Esophagus muscularis mucosa (tissue), 4 donors: Measurements from ENCODE around the gene XRCC3. TPM values are rescaled to one million over a fixed set of nuclear protein-coding genes. Genes with fewer than 3 reads are reported as not detected.

Source experiments
- DNase-seq: peaks from one replicate; pipeline ENCODE4 v3.0.0-alpha.2; 2017; ENCODE audit errors: extremely low spot score
- H3K27ac ChIP-seq, 4 donors: fragments of 200-600 bp; sonication (generic); replicated peaks in 1 of 4; 1 replicate in 3 of 4; 2 replicates in 1 of 4; pipeline ENCODE4 v1.5.1; 2016 to 2019; ENCODE audit warnings: mild to moderate bottlenecking in 1 of 4
- H3K27me3 ChIP-seq, 4 donors: fragments of 200-600 bp; sonication (generic); one replicate each; pipeline versions ENCODE4 v1.5.1 to v1.6.0; 2016 to 2019
- H3K36me3 ChIP-seq, 4 donors: fragments of 200-600 bp; sonication (generic); one replicate each; pipeline ENCODE4 v1.5.1; 2016 to 2019
- H3K4me1 ChIP-seq, 4 donors: fragments of 200-600 bp; sonication (generic); one replicate each; pipeline ENCODE4 v1.5.1; 2016 to 2019
- H3K4me3 ChIP-seq, 4 donors: fragments of 200-600 bp; sonication (generic); 1 replicate in 2 of 4; 2 replicates in 2 of 4; pipeline ENCODE4 v1.5.1; 2016 to 2019; ENCODE audit warnings: mild to moderate bottlenecking in 4 of 4, moderate library complexity in 1 of 4
- H3K9me3 ChIP-seq, 4 donors: fragments of 200-600 bp; sonication (generic); 1 replicate in 3 of 4; 2 replicates in 1 of 4; pipeline ENCODE4 v1.5.1; 2016 to 2019
- EP300 ChIP-seq: sonication (generic); formaldehyde crosslinking; IDR thresholded peaks from one replicate; pipeline ENCODE4 v1.6.1; 2017; ENCODE audit warnings: antibody characterized with exemption
- POLR2A ChIP-seq: fragments of 450-650 bp; IDR thresholded peaks from one replicate; pipeline ENCODE4 v1.6.1; 2017; ENCODE audit warnings: antibody characterized with exemption, moderate library complexity, mild to moderate bottlenecking, low read depth
- POLR2AphosphoS5 ChIP-seq, 2 donors: sonication (generic); formaldehyde crosslinking; IDR thresholded peaks; one replicate each; pipeline ENCODE4 v1.6.1; 2017; ENCODE audit warnings: antibody characterized with exemption in 2 of 2
- WGBS: methylation state at CpG from one replicate; pipeline ENCODE4 v1.1.5; 2018; 5-methylcytosine and 5-hydroxymethylcytosine counted together
- intact Hi-C: fragments of 100-400 bp; cut with DNase I; formaldehyde crosslinking; loops from one replicate; pipeline ENCODE4 v1.15.1; 2023
- total RNA-seq, 4 donors: library from RNA; depleted of rRNA; stranded (reverse); fragments of >200 nt; gene quantifications; one replicate each; pipeline versions ENCODE4 v1.1.0 to v1.2.1, GENCODE V29; 2016
- TF ChIP-seq, protein P1 (sequence below), 3 experiments: fragments of 200-600 bp in 2 of 3; fragments of 450-650 bp in 1 of 3; sonication (generic) in 2 of 3; IDR thresholded peaks; one replicate each; pipeline ENCODE4 v1.5.1; 2017 to 2019; ENCODE audit warnings: antibody characterized with exemption in 3 of 3, mild to moderate bottlenecking in 2 of 3, moderate library complexity in 1 of 3

The XRCC3 gene
- total RNA-seq, 4 donors from 2014 or later, result 1.6 to 5.4 (median 2.1) TPM

DNA sequence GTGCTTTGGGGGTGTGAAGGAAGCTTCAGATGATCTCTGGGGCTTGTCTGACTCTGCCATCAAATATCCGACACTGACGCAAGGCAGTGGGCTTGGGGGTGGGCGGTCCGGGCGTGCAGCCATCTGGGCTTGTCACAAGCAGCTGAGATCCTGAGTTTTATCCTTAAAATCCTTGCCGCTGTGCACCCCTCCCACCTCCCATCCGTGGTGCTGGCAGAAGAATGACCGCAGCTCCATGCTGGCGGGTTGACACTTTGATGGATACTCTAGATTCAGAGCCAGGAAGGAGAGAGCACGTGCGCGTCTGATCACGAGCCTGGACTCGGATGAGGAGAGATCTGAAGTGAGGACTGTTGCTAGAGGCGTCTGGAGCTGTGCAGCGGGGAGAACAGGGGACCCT, 3.3 kb upstream of the XRCC3 start:
- Histone ChIP-seq H3K4me3 (peak overlapping the region; percentile 18 to 95 (median 29)), H3K36me3 (peaks cover 0 to 2% (median 0%) of the 10 kb centered on the region in 4 donors), H3K9me3 (no peaks in the 10 kb centered on the region), H3K27ac (peak overlapping the region; percentile 61 to 90 (median 74)), H3K27me3 (no peaks in the 10 kb centered on the region), H3K4me1 (peaks cover 52 to 90% (median 88%) of the 10 kb centered on the region in 4 donors)
- 27% methylated on average over 15 of the region's 16 CpGs for WGBS
- no peak for DNase-seq
- TF ChIP-seq POLR2AphosphoS5 (IDR thresholded peaks at IDR 0.05) (peak; percentile 59 to 86), POLR2A (no peak)
- intact Hi-C loops, result no loop called here

- no peaks in the 10 kb centered on the region for H3K9me3 ChIP-seq
- peak overlapping the region; percentile 89 to 98 (median 93) for H3K27ac ChIP-seq
- WGBS, result 81% methylated on average over 17 of the region's 17 CpGs
- H3K36me3 ChIP-seq, result peaks cover 0 to 2% (median 0%) of the 10 kb centered on the region in 4 donors
- H3K4me1 ChIP-seq, result peaks cover 52 to 90% (median 87%) of the 10 kb centered on the region in 4 donors
- no peak for DNase-seq
- intact Hi-C loops, result no loop called here
- no peaks in the 10 kb centered on the region for H3K27me3 ChIP-seq
- TF ChIP-seq, protein P1, sequence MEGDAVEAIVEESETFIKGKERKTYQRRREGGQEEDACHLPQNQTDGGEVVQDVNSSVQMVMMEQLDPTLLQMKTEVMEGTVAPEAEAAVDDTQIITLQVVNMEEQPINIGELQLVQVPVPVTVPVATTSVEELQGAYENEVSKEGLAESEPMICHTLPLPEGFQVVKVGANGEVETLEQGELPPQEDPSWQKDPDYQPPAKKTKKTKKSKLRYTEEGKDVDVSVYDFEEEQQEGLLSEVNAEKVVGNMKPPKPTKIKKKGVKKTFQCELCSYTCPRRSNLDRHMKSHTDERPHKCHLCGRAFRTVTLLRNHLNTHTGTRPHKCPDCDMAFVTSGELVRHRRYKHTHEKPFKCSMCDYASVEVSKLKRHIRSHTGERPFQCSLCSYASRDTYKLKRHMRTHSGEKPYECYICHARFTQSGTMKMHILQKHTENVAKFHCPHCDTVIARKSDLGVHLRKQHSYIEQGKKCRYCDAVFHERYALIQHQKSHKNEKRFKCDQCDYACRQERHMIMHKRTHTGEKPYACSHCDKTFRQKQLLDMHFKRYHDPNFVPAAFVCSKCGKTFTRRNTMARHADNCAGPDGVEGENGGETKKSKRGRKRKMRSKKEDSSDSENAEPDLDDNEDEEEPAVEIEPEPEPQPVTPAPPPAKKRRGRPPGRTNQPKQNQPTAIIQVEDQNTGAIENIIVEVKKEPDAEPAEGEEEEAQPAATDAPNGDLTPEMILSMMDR (IDR thresholded peaks at IDR 0.05), result no peak
- TF ChIP-seq EP300 (no peak), POLR2AphosphoS5 (IDR thresholded peaks at IDR 0.05) (no peak), POLR2A (no peak)
- peak overlapping the region; percentile 85 to 99 (median 95) for H3K4me3 ChIP-seq
Observed at GRCh38 chr14:103716899-103717411, 1.7 kb upstream of the XRCC3 start.

- WGBS, result 5% methylated on average over 23 of the region's 72 CpGs
- no peak for TF ChIP-seq EP300
- peak in 1 of 2 donors; percentile 9 for TF ChIP-seq POLR2AphosphoS5 (IDR thresholded peaks at IDR 0.05)
- H3K36me3 ChIP-seq, result peaks cover 0 to 2% (median 0%) of the 10 kb centered on the region in 4 donors
- peaks cover 59 to 90% (median 87%) of the 10 kb centered on the region in 4 donors for H3K4me1 ChIP-seq
- peak overlapping the region; percentile 85 to 99 (median 95) for H3K4me3 ChIP-seq
- intact Hi-C loops, result no loop called here
- no peaks in the 10 kb centered on the region for H3K9me3 ChIP-seq
- peak overlapping the region; percentile 89 to 98 (median 93) for H3K27ac ChIP-seq
- no peak for DNase-seq
- no peaks in the 10 kb centered on the region for H3K27me3 ChIP-seq
Observed at GRCh38 chr14:103716091-103716801, 995 bp upstream of the XRCC3 start.

DNA sequence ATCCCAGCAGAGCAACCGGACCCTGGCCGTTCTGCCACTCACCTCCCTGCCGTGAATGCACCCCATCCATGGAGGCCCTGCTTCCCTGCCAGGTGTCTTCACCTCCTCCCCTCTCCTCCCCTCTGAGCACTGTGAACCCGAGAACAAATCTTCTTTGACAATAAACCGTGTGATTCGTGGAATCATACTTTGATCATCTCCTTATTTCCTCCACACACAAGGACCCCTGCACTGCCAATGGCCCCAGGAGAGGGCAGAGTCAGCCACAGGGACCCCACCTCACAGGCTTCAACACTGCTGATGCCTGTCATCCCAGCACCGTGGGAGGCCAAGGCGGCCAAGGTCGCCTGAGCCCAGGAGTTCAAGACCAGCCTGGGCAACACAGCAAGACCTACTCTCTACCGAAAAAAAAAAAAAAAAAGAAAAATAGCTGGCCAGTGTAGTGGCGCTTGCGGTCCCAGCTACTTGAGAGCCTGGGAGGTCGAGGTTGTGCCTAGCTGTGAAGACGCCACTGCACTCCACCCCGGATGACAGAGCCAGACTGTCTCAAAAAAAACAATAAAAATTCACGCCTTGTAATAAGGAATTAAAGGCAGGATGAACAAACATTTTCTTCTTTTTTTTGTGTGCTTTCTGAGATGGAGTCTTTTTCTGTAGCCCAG, 1.1 kb downstream of the XRCC3 start:
- Histone ChIP-seq H3K4me3 (peak overlapping the region; percentile 85 to 99 (median 95)), H3K4me1 (peaks cover 64 to 79% (median 74%) of the 10 kb centered on the region in 4 donors), H3K9me3 (no peaks in the 10 kb centered on the region), H3K27me3 (no peaks in the 10 kb centered on the region), H3K27ac (no peak overlapping the region), H3K36me3 (peaks cover 0 to 8% (median 0%) of the 10 kb centered on the region in 4 donors)
- no peak for TF ChIP-seq POLR2AphosphoS5 (IDR thresholded peaks at IDR 0.05)
- no peak for TF ChIP-seq EP300
- TF ChIP-seq POLR2A, result no peak
- TF ChIP-seq, protein P1 (IDR thresholded peaks at IDR 0.05), result no peak
- intact Hi-C loops, result no loop called here
- DNase-seq, result no peak
- WGBS, result 69% methylated on average over 16 of the region's 16 CpGs

DNA sequence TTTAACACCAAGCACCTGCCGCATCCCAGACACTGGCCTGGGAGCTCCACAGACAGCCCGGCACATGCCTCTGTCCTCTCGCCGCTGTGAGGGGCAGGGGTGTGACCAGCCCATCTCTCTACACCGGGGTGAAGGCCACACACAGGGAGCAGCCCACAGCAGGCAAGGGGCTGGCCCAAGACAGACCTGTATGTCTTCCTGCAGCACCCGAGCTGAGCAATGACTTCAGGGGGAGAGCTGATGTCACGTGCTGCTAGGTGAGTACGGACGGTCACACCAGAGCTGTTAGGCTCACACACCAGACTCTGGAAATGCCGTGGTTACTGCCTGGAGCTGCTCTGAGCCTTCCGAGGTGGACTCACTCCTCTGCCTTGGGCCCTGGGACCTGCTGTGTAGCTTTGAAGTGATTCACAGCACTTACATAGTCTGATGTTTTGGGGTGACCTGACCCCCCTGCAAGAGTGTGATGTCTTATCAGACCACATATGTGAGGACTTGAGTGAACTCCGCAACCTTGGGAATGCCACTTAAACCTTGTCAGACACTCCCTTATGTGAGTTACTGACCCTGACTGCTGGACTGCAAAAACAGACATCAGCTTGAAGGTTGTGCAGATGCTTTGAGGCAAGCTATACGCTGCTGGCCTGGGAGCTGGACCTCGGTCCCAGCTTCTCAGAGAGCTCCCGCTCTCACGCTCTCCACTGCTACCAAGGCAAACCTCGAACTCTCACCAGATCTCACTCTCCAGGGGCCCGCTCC, 1.8 kb downstream of the XRCC3 start:
- H3K4me3 ChIP-seq, result no peak overlapping the region
- H3K27me3 ChIP-seq, result no peaks in the 10 kb centered on the region
- H3K36me3 ChIP-seq, result peaks cover 0 to 8% (median 0%) of the 10 kb centered on the region in 4 donors
- H3K27ac ChIP-seq, result no peak overlapping the region
- intact Hi-C loops, result no loop called here
- peaks cover 64 to 79% (median 74%) of the 10 kb centered on the region in 4 donors for H3K4me1 ChIP-seq
- 83% methylated on average over 13 of the region's 18 CpGs for WGBS
- TF ChIP-seq POLR2A (no peak), EP300 (no peak), POLR2AphosphoS5 (IDR thresholded peaks at IDR 0.05) (no peak)
- TF ChIP-seq, protein P1 (IDR thresholded peaks at IDR 0.05), result no peak
- no peaks in the 10 kb centered on the region for H3K9me3 ChIP-seq
- no peak for DNase-seq
